NB4 (cell line): ENCODE results near the gene INVS.

Experiments used
- POLR2A ChIP-seq: IDR thresholded peaks from 2 replicates; pipeline ENCODE4 v1.6.1; 2011; ENCODE audit warnings: mild to moderate bottlenecking; ENCODE audit not compliant: insufficient read length; ENCODE audit errors: extremely low read depth
- TF ChIP-seq, protein P1 (sequence below): IDR thresholded peaks from one replicate; pipeline ENCODE4 v1.5.1; 2012; ENCODE audit warnings: low read depth, low read length
- TF ChIP-seq, protein P2 (sequence below): IDR thresholded peaks from 2 replicates; pipeline ENCODE4 v1.6.1; 2011; ENCODE audit warnings: low read depth, low read length

DNA sequence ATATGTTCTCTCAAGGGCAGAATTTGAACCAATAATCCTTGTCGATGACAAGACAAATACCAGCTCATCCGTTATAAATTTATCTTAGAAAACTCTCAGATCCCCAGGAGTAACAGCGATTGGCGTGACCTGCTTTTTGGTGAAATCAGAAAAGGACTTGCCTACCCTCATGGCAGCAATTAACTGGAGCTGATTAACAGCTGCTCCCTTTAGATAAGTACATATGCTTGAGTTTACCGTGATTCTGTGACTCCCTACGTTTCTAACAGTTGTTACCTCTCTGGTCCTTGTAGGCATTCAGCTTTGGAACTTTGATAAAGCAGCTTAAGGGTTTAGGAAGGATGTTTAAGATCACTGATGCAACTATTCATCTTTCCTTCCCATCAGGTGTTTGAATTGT lies 2.6 kb downstream of the INVS start:
- TF ChIP-seq, protein P1, sequence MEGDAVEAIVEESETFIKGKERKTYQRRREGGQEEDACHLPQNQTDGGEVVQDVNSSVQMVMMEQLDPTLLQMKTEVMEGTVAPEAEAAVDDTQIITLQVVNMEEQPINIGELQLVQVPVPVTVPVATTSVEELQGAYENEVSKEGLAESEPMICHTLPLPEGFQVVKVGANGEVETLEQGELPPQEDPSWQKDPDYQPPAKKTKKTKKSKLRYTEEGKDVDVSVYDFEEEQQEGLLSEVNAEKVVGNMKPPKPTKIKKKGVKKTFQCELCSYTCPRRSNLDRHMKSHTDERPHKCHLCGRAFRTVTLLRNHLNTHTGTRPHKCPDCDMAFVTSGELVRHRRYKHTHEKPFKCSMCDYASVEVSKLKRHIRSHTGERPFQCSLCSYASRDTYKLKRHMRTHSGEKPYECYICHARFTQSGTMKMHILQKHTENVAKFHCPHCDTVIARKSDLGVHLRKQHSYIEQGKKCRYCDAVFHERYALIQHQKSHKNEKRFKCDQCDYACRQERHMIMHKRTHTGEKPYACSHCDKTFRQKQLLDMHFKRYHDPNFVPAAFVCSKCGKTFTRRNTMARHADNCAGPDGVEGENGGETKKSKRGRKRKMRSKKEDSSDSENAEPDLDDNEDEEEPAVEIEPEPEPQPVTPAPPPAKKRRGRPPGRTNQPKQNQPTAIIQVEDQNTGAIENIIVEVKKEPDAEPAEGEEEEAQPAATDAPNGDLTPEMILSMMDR: no peak
- TF ChIP-seq, protein P2, sequence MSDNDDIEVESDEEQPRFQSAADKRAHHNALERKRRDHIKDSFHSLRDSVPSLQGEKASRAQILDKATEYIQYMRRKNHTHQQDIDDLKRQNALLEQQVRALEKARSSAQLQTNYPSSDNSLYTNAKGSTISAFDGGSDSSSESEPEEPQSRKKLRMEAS: no peak
- TF ChIP-seq POLR2A: no peak
